GM12865 (cell line): Measurements from ENCODE around the gene ARGLU1.

Experiments used
- DNase-seq: peaks from one replicate; pipeline ENCODE4 v3.0.0; 2010; ENCODE audit warnings: low read depth
- H3K4me3 ChIP-seq: 2 replicates; pipeline ENCODE4 v1.5.1; 2011; ENCODE audit warnings: mild to moderate bottlenecking, low read depth, low read length, control low read depth
- CTCF ChIP-seq: IDR thresholded peaks from 2 replicates; pipeline ENCODE4 v1.5.1; 2011; ENCODE audit warnings: low read length, control low read depth, low read depth, inconsistent platforms; ENCODE audit not compliant: insufficient read depth; ENCODE audit errors: missing control alignments

Gene ARGLU1

GRCh38 chr13:106521095-106521799 is 46.7 kb downstream of the ARGLU1 start:
- DNase-seq = no peak
- no peak overlapping the region for H3K4me3 ChIP-seq
- no peak for TF ChIP-seq CTCF

GRCh38 chr13:106520251-106521054 is 47.5 kb downstream of the ARGLU1 start:
- no peak for DNase-seq

GRCh38 chr13:106518512-106518911 is 49.4 kb downstream of the ARGLU1 start:
- H3K4me3 ChIP-seq = no peak overlapping the region
- no peak for TF ChIP-seq CTCF
- DNase-seq = no peak

More at GRCh38 chr13:106520251-106521054, 47.5 kb downstream of the ARGLU1 start:
- TF ChIP-seq CTCF = no peak
- H3K4me3 ChIP-seq = no peak overlapping the region

- TF ChIP-seq CTCF = no peak
- no peak overlapping the region for H3K4me3 ChIP-seq
- no peak for DNase-seq
These were observed 50.7 kb downstream of the ARGLU1 start for GRCh38 chr13:106517109-106517847.

- DNase-seq = no peak
- no peak overlapping the region for H3K4me3 ChIP-seq
- no peak for TF ChIP-seq CTCF
These were observed 52.2 kb downstream of the ARGLU1 start for GRCh38 chr13:106515635-106516254.

GRCh38 chr13:106514928-106515634 is 52.9 kb downstream of the ARGLU1 start:
- DNase-seq = no peak
- TF ChIP-seq CTCF = no peak
- H3K4me3 ChIP-seq = no peak overlapping the region
